HG03103 (cell line): ENCODE measurements around the gene KRT23.

ENCODE experiments used
- ATAC-seq: cut with Tn5 transposase; IDR thresholded peaks from one replicate; pipeline ENCODE4 v1.9.1; 2021; ENCODE audit warnings: low read depth; ENCODE audit not compliant: unreplicated experiment

The KRT23 gene

GRCh38 chr17:40937384-40937819, at the start of gene KRT23:
Gene KRT23, minus strand, starts transcription at chr17:40937646. Its CDS starts 1,043 bp downstream, at chr17:40936603.
- no peak for ATAC-seq

- no peak for ATAC-seq
These were observed 49.5 kb upstream of the KRT23 start for GRCh38 chr17:40986920-40987319.

- ATAC-seq = no peak
These were observed 46.8 kb upstream of the KRT23 start, which contains the start of gene KRT40 for GRCh38 chr17:40984226-40984625. Gene KRT40, minus strand, starts transcription at chr17:40984326. Its CDS starts 53 bp downstream, at chr17:40984273.

- no peak for ATAC-seq
These were observed 43.7 kb upstream of the KRT23 start for GRCh38 chr17:40981115-40981514.

GRCh38 chr17:40980596-40980995, 43.1 kb upstream of the KRT23 start:
- ATAC-seq = no peak

GRCh38 chr17:40980117-40980516, 42.7 kb upstream of the KRT23 start:
- no peak for ATAC-seq

GRCh38 chr17:40978575-40979151, 41.2 kb upstream of the KRT23 start:
- ATAC-seq = no peak

GRCh38 chr17:40975516-40975915, 38.1 kb upstream of the KRT23 start:
- no peak for ATAC-seq

- no peak for ATAC-seq
These were observed 36.9 kb upstream of the KRT23 start for GRCh38 chr17:40974366-40974765.

GRCh38 chr17:40967582-40967981, 30.1 kb upstream of the KRT23 start:
- ATAC-seq = no peak

GRCh38 chr17:40966848-40967247, 29.4 kb upstream of the KRT23 start, which contains the start of gene KRT39:
Gene KRT39, minus strand, starts transcription at chr17:40966948. Its CDS starts 92 bp downstream, at chr17:40966856.
- no peak for ATAC-seq

- no peak for ATAC-seq
These were observed 26.4 kb upstream of the KRT23 start for GRCh38 chr17:40963838-40964237.

GRCh38 chr17:40962059-40962561, 24.7 kb upstream of the KRT23 start:
- ATAC-seq = no peak

- no peak for ATAC-seq
These were observed 24.1 kb upstream of the KRT23 start for GRCh38 chr17:40961591-40961990.

GRCh38 chr17:40960144-40960543, 22.7 kb upstream of the KRT23 start:
- ATAC-seq = no peak

- ATAC-seq = no peak
These were observed 20.9 kb upstream of the KRT23 start for GRCh38 chr17:40958086-40958953.

- ATAC-seq = no peak
These were observed 19.2 kb upstream of the KRT23 start for GRCh38 chr17:40956401-40957254.

- ATAC-seq = no peak
These were observed 16.4 kb upstream of the KRT23 start for GRCh38 chr17:40953881-40954280.

- ATAC-seq = no peak
These were observed 15.2 kb upstream of the KRT23 start for GRCh38 chr17:40952661-40953060.

GRCh38 chr17:40952154-40952553, 14.7 kb upstream of the KRT23 start:
- ATAC-seq = no peak
